ENCODE results near the gene IDH3A.

The IDH3A gene

DNA sequence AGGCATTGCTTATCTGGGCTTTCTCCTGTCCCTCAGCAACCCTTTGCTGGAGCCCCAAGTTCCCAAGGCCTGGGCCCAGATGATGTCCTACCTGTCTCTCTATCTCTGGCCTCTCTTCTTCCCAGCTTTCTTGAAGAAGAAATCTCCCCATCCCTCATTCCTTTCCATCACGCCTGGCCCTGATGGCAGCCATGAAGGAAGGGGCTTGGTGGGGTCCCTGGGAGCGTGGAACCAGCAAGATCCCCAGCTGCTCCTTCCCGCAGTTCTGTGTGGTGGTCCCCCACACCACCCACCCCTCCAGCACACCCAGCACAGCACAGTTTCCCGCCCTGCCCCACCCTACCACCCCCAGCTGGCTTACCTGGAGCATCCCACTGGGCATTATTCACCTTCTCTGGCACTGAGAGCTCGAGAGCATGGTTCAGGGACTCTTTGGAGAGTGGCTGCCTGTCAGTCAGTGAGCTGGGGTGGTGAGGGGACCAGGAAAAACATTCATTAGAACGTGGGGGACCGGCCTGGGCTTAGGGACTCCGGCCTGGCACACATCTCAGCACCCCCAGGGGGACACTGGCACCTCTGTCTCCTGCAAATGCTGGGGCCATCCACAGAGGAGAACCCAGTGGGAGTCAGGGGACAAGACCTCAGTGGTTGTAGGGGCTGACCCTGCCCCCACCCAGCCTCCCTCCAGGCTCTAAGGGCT lies 58.6 kb downstream of the IDH3A start:
- DNase-seq (ENCODE audit: insufficient read length, low spot score) (no peak), FAIRE-seq (no peak)
- TF ChIP-seq POLR2A (IDR thresholded peaks at IDR 0.05; ENCODE audit: low read depth, low read length), result no peak

DNA sequence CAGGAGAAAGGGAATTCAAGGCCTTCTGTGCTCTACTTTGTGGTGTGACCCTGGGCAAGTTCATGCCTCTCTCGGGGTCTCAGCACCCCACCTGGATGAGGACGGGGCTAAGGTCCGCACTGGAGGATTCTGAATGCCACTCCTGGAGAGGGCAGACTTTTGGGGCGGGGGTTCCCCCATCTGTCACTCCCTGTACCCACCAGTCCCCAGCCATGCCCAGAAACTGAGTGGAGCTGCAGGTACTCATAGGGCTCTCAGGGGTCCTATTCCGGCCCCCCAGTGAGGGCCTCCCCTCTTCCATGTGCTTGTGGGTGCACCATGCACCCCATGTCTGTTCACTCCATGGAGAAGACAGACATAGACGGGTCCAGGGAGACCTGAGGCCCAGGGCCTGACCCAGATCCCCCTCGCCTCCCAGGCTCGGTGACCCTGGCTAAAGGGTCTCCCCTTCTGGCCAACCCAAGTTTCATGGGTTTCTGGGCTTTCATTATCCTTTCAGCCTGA lies 59.2 kb downstream of the IDH3A start:
- DNase-seq (ENCODE audit: insufficient read length, low spot score), result no peak
- no peak for TF ChIP-seq POLR2A (IDR thresholded peaks at IDR 0.05; ENCODE audit: low read depth, low read length)
- no peak for FAIRE-seq

DNA sequence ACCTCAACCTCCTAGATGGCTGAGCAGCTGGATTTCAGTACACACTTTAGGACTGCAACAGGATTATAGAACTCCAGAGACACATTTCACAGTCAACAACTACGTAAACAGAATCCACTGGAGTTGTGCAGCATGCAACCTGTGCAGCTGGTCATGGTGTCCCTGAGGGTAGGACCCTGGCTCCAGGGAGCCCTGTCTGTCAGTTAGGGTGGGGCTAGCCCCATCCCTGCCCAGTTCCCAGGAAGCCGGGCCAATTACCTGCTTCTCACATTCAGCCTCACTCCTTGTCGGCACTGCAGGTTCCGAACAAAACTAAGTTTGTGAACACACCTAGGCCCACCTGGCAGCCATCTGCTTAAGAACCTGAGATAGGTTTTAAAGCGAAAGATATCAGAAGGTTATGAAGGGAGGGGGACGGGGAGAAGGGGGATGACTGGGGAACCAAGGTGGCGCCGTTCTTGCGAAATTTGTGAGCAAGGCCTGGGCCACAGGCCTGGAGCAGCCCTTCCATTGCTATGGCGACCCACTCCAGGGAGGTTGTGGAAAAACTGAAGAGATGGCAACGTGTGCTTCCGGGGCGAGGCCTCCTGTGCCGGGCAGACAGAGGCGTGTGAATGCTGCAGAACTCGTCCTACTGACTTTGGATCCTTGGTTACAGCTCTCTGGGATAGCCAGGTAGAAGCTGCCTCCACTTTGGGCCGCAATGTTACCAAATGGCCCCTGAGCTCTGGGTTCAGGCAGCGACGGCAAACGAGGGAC lies 59.9 kb downstream of the IDH3A start:
- TF ChIP-seq POLR2A (IDR thresholded peaks at IDR 0.05; ENCODE audit: low read depth, low read length), result no peak
- FAIRE-seq (no peak), DNase-seq (ENCODE audit: insufficient read length, low spot score) (no peak)

DNA sequence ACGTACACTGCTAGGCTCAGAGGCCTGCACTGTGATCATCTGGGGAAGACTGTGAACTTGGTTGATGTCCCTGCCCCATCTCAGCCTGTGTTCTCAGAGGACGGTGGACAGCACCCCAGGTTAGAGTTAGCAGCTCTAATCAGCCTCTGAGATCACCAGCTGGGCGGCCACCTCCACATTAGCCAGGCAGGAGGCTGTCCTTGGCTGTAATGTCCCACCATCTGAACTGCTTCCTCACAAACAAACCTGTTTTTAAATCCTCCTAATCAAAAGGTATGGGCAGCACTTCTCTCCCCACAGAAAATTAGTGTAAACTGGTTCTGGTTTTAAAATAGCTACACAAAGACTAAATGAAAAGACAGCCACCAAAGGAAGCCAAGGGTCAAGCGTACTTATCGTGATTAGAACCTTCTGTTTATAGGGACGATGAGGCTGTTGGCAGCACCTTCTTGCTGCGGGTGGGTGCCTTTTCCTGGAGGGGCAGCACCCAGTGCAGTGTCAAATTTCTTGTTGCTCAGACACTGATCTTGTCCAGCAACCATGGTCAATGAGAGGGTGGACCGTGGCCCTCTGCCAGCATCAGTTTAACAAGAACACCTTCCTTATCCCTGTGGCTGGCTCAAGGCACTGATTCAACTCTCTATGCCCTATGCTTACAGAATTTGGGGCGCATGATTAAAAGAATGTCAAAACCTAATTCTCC lies 60.6 kb downstream of the IDH3A start:
- no peak for DNase-seq (ENCODE audit: insufficient read length, low spot score)
- no peak for FAIRE-seq
- TF ChIP-seq POLR2A (IDR thresholded peaks at IDR 0.05; ENCODE audit: low read depth, low read length), result no peak

DNA sequence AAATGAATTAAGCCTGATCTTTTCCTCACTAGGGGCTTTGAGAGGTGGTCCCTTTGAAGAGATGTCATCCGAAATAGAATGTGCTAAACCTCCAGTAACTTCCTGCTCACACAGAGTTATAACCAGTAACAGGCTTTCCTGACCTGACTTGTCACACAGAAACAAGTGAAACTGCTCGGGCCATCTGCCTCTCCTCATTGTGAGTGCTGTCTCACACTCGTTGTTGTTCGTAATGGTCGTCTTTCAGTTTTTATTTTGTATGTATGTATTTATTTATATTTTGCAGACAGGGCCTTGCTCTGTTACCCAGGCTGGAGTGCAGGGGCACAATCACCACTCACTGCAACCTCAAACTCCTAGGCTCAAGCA lies 61.2 kb downstream of the IDH3A start:
- FAIRE-seq (no peak), DNase-seq (ENCODE audit: insufficient read length, low spot score) (no peak)
- TF ChIP-seq POLR2A (IDR thresholded peaks at IDR 0.05; ENCODE audit: low read depth, low read length), result no peak

DNA sequence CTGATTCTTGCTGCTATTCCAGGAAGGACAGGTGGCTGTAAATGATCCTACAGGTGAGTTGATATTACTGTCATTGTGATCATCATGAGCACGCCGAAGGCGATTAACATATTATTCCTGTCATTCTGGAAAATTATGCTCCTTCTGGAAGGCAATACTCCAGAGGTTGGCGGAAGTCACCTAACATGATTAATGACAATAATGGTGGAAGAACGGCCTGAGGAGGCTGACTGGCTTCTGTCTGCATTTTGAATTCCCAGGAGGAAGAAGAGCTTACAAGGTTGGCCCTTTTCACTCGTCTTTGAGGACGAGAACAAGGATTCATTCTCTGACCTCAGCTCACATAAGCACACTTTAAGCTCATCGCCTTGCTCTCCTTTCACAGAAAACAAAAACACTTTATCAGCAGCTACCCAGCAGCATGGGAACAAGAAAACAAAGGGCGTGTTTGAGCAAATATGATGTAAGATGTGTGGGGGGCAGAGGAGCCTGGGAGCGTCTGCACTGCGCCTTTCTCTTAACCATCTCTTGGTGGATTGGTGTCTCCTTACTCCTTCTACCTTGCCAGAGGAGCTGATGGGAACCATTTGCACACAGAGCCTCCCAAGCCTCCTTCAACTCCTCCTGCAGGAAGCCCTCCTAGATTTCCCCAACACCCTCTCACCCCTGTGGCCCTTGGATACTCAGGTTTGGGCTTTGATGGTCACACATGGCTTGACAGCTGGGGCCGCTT lies 62.2 kb downstream of the IDH3A start:
- FAIRE-seq (no peak), DNase-seq (ENCODE audit: insufficient read length, low spot score) (no peak)
- TF ChIP-seq POLR2A (IDR thresholded peaks at IDR 0.05; ENCODE audit: low read depth, low read length), result no peak

DNA sequence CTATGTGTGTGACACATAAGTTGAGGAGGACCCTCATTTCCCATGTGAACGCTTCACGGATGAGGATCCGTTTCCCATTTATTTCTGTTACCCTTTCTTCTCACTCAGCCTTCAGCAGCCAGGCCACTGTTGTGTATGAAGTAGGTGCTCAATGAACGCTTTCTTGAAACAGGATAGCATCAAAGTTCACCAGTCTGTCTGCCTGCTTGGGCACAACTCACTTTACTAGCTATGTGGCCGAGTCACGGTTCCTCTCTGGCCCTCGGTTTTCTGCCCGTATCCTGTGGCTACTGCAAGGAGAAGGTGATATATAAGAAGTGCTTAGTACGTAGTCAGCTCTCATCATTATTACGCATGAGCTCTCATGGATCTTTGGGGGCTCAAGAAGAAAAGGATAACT lies 62.8 kb downstream of the IDH3A start:
- TF ChIP-seq POLR2A (IDR thresholded peaks at IDR 0.05; ENCODE audit: low read depth, low read length), result no peak
- no peak for DNase-seq (ENCODE audit: insufficient read length, low spot score)
- FAIRE-seq, result no peak

DNA sequence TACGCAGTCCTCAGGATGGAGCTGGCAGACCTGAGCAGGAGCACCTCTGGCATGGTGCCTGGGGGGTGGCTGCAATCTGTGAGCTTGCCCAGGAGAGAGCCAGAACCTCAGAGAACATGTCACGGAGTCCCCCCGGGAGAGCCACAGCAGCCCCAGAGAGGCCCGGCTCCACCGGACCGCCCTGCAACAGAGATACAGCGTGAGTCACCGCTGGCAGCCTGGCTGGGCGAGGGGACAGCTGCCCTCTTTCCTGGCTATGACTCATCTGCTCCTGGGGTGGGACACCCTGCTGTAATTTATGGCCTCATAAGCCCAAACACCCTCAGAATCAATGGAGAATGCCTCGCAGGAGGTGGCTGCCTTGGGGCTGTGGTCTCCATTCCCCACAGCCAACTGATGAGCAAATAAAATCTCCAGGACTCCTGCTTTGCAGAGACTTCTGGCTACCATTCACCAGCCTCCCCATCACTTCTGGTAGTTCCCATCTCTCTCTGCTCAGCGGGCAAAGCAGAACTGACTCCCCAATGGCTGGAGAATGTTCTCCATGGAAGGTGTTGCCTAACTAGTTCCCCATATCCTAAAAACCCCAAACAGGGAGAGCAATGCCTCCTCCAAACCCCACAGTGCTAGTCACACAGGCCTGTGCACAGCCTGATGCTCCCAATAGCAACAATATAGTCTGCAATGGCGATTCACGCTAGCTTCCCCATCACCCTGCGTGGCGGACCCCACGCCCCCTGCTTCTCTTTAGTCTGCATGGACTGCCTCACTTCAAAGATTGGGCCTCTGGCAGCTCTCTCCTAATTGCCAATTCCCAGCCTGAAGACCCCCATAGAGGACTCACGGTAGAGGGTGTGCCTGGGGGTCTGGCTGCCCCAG lies 63.6 kb downstream of the IDH3A start:
- peak; percentile 84 for DNase-seq (ENCODE audit: insufficient read length, low spot score)
- no peak for FAIRE-seq
- no peak for TF ChIP-seq POLR2A (IDR thresholded peaks at IDR 0.05; ENCODE audit: low read depth, low read length)

DNA sequence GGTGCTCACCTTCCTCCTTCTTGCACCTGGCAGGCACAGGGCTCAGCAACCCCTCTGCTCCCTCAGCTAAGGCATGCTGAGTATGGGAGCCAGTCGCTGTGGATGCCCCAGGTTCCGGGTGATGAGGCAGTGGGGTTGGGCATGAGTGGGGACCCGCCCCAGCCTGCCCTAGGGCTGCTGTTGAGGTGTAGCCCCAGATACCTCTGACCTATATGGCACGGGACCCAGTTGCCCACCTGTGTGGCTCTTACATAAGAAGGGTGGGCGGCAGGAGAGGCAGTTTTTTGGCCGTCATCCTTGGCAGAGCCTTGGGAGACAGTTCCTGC lies 64.2 kb downstream of the IDH3A start:
- no peak for TF ChIP-seq POLR2A (IDR thresholded peaks at IDR 0.05; ENCODE audit: low read depth, low read length)
- no peak for FAIRE-seq
- no peak for DNase-seq (ENCODE audit: insufficient read length, low spot score)

DNA sequence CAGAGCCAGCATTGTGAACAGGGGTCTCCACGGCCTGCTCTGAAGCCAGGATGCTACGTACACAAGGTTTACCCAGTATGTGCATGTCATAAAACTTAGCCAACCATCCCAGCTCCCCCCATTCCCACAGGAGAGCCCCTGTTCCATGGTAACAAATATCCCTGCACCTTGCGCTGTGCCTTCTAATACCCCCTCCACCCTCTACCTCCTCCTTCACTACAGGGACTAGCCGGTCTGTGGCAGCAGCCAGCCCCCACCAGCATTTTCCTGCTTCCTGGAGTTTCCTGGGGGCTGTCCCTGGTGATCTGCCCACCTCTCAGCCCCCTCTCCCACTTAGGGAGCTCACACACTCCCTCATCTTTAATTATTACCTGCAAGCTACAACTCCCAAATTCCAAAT lies 64.8 kb downstream of the IDH3A start:
- no peak for FAIRE-seq
- no peak for DNase-seq (ENCODE audit: insufficient read length, low spot score)
- no peak for TF ChIP-seq POLR2A (IDR thresholded peaks at IDR 0.05; ENCODE audit: low read depth, low read length)

DNA sequence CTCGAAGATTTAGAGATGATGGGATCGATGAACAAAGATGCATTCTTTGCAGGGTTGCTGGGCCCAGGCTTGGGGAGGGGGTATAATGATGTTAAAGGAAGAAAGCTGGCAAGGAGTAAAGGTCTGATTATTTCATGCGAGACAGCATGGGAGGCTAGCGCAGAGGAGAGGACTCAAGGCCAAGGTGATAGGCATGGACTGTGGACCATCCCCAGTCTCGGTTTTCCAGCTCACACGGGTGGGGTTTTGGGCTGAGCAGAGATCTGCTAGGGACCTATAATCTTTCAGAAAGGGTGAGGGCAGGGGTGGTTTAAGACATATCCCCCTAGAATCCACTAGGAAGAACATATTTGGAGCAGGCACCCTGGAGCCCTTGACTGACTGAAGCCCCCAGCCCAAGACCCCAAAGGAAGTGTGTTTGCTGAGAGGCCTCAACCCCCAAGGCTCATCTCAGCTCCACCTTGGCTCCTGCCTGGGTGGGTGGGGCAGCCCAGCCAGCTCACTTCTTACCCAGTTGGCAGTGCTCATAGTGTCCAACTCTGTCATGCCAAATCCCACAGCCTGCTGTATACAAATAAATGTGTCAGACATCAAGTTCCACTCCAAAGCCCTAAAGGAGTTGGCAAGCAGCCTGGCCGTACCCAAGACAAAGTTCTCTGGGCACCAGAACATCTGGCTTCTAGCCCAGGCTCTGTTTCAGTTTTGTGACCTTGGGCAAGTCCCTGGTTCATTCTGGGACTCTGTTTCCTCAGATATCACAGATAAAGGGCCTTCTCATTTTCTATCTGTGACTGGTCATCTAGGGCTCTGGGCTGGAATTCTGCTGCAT lies 67.3 kb downstream of the IDH3A start:
- peak; percentile 32 for DNase-seq (ENCODE audit: insufficient read length, low spot score)
- TF ChIP-seq POLR2A (IDR thresholded peaks at IDR 0.05; ENCODE audit: low read depth, low read length), result no peak
- FAIRE-seq, result no peak

DNA sequence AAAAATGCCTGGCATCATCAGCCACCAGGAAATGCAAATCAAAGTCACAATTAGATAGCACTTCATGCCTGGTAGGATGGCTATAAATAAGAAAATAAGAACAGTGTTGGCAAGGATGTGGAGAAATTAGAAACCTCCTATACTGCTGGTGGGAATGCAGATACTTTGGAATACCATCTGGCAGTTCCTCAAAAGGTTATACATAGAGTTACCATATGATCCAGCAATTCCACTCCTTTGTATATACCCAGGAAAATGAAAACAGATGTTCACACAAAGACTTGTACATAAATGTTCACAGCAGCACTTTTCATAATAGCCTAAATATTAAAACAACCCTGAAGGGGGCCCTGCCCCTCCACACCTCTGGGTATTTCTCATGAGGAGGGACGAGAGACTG lies 71.6 kb downstream of the IDH3A start:
- TF ChIP-seq POLR2A (IDR thresholded peaks at IDR 0.05; ENCODE audit: low read depth, low read length), result no peak
- DNase-seq (ENCODE audit: insufficient read length, low spot score) (no peak), FAIRE-seq (no peak)

Data from H54 (cell line).